GM12878 (cell line): ENCODE data around the gene CCDC187. TPM values are rescaled to one million over a fixed set of nuclear protein-coding genes. Genes with fewer than 3 reads are reported as not detected.

Experiments
- ATAC-seq: fragments of 200-7000 bp; cut with Tn5 transposase; 3 replicates; pipeline ENCODE4 v1.9.1; 2020; ENCODE audit warnings: mild to moderate bottlenecking, moderate library complexity
- BruUV-seq: library from RNA; stranded (reverse); fragments of 400-500 nt; replicated peaks from 2 replicates; lab custom pipeline; 2021; lab: Mats Ljungman, UMichigan
- CTCF ChIA-PET: fragments of 300-600 bp; sonication (Branson Sonifier 250); formaldehyde crosslinking; extraction: SDS; loops from one replicate; lab custom pipeline; 2021; ENCODE audit warnings: inconsistent platforms; lab: Yijun Ruan, JAX
- POLR2A ChIA-PET: fragments of 350-600 bp; formaldehyde crosslinking; extraction: SDS; loops from one replicate; lab custom pipeline; 2021; ENCODE audit warnings: inconsistent platforms; lab: Charles Lee
- RAD21 ChIA-PET: fragments of 300-600 bp; sonication (Branson Sonifier 250); formaldehyde crosslinking; loops from one replicate; lab custom pipeline; 2023; ENCODE audit warnings: antibody characterized with exemption; ENCODE audit not compliant: unreplicated experiment; lab: Charles Lee
- SMC1A ChIA-PET: fragments of 300-600 bp; sonication (Branson Sonifier 250); formaldehyde crosslinking; loops from one replicate; lab custom pipeline; 2023; ENCODE audit not compliant: unreplicated experiment, uncharacterized antibody; lab: Charles Lee
- DNase-seq: peaks from one replicate; pipeline ENCODE4 v3.0.0-alpha.2; 2011; ENCODE audit warnings: low read depth, low spot score
- FAIRE-seq: peaks from 3 replicates; lab custom pipeline; 2011; peaks lifted over from hg19 to GRCh38; lab: Jason Lieb, UNC
- H2AFZ ChIP-seq: 2 replicates; pipeline ENCODE4 v1.6.0; 2011; ENCODE audit warnings: low read depth, low read length, control low read depth; ENCODE audit not compliant: control insufficient read depth
- H3K27ac ChIP-seq: 2 replicates; pipeline ENCODE4 v1.5.1; 2011; ENCODE audit warnings: control low read depth; ENCODE audit not compliant: control insufficient read depth, insufficient read depth
- H3K27me3 ChIP-seq, 2 experiments: replicated peaks in 1 of 2; 2 replicates each; pipeline versions ENCODE4 v1.6.0 to v1.6.1; 2011; ENCODE audit warnings: low read length in 1 of 2; ENCODE audit not compliant: control insufficient read depth in 2 of 2, insufficient read depth in 2 of 2
- H3K36me3 ChIP-seq, 2 experiments: 2 replicates each; pipeline ENCODE4 v1.5.1; 2011; ENCODE audit warnings: low read length in 1 of 2; ENCODE audit not compliant: control insufficient read depth in 2 of 2, insufficient read depth in 2 of 2
- H3K4me1 ChIP-seq: 2 replicates; pipeline ENCODE4 v1.6.1; 2011; ENCODE audit warnings: mild to moderate bottlenecking, low read length, moderate library complexity, mixed read lengths; ENCODE audit not compliant: control insufficient read depth, insufficient read depth
- H3K4me2 ChIP-seq: 2 replicates; pipeline ENCODE4 v1.6.0; 2011; ENCODE audit warnings: control low read depth; ENCODE audit not compliant: control insufficient read depth, insufficient read depth
- H3K4me3 ChIP-seq: fragments of 200-600 bp; sonication (generic); 2 replicates; pipeline ENCODE4 v1.5.1; 2016
- H3K79me2 ChIP-seq: 2 replicates; pipeline ENCODE4 v1.6.0; 2011; ENCODE audit warnings: low read length; ENCODE audit not compliant: control insufficient read depth, insufficient read depth
- H3K9ac ChIP-seq: 2 replicates; pipeline ENCODE4 v1.8.0; 2011; ENCODE audit warnings: low read length, control low read depth, mixed read lengths; ENCODE audit not compliant: control insufficient read depth, insufficient read depth
- H3K9me3 ChIP-seq: replicated peaks from 3 replicates; pipeline ENCODE4 v1.5.1; 2011; ENCODE audit warnings: mild to moderate bottlenecking, low read length; ENCODE audit not compliant: control insufficient read depth, insufficient read depth
- H4K20me1 ChIP-seq: 2 replicates; pipeline ENCODE4 v1.6.0; 2011; ENCODE audit not compliant: control insufficient read depth, insufficient read depth
- BCLAF1 ChIP-seq: fragments of 450-650 bp; IDR thresholded peaks from 2 replicates; pipeline ENCODE4 v1.6.1; 2017; ENCODE audit warnings: antibody characterized with exemption, mild to moderate bottlenecking, moderate library complexity
- DPF2 ChIP-seq: fragments of 450-650 bp; IDR thresholded peaks from 2 replicates; pipeline ENCODE4 v1.6.1; 2017; ENCODE audit warnings: mild to moderate bottlenecking
- E4F1 ChIP-seq: fragments of 450-650 bp; IDR thresholded peaks from 2 replicates; pipeline ENCODE4 v1.6.1; 2018; ENCODE audit warnings: borderline replicate concordance, mild to moderate bottlenecking; ENCODE audit not compliant: partially characterized antibody
- HDAC2 ChIP-seq: fragments of 200-600 bp; sonication (generic); IDR thresholded peaks from 2 replicates; pipeline ENCODE4 v1.6.1; 2017
- HDAC6 ChIP-seq: fragments of 200-600 bp; sonication (generic); IDR thresholded peaks from one replicate; pipeline ENCODE4 v1.8.0; 2017; ENCODE audit warnings: antibody characterized with exemption; ENCODE audit not compliant: unreplicated experiment
- JUNB ChIP-seq: IDR thresholded peaks from 2 replicates; pipeline ENCODE4 v1.6.1; 2016; ENCODE audit warnings: antibody characterized with exemption, mild to moderate bottlenecking
- MYC ChIP-seq: IDR thresholded peaks from 2 replicates; pipeline ENCODE4 v1.6.1; 2011; ENCODE audit warnings: mild to moderate bottlenecking, low read length, moderate library complexity, inconsistent platforms; ENCODE audit not compliant: insufficient read depth, insufficient replicate concordance, insufficient read length, severe bottlenecking
- USF2 ChIP-seq: IDR thresholded peaks from 2 replicates; pipeline ENCODE4 v1.6.1; 2011; ENCODE audit warnings: low read depth, low read length, improper control_type of control experiment, borderline replicate concordance
- ZBED1 ChIP-seq: IDR thresholded peaks from 2 replicates; pipeline ENCODE4 v1.6.1; 2016; ENCODE audit warnings: borderline replicate concordance
- WGBS: methylation state at CpG from one replicate; pipeline ENCODE4 v1.1.6; 2016; ENCODE audit warnings: low lambda C conversion rate; ENCODE audit not compliant: insufficient replicate concordance, insufficient coverage; ENCODE audit errors: missing lambda C conversion rate; 5-methylcytosine and 5-hydroxymethylcytosine counted together
- in situ Hi-C: fragments of 300-500 bp; cut with MboI; formaldehyde crosslinking; loops from 9 replicates; pipeline ENCODE4 v1.14.3; 2018; ENCODE audit warnings: mixed read lengths
- intact Hi-C: fragments of 100-400 bp; cut with micrococcal nuclease; formaldehyde crosslinking; loops from one replicate; pipeline ENCODE4 v1.14.2; 2022; ENCODE audit not compliant: unreplicated experiment
- polyA plus RNA-seq, 11 experiments: library from polyadenylated mRNA; depleted of rRNA in 4 of 11; unstranded in 6 of 11; stranded (reverse) in 5 of 11; fragments of >200 nt; fragmentation: Nextera tagmentation in 4 of 11; fragmentation: Illumina TruSeq in 1 of 11; extraction: Ambion mirVana in 4 of 11; extraction: Trizol in 1 of 11; gene quantifications; 1 replicate in 1 of 11; 2 replicates in 10 of 11; pipeline versions ENCODE4 v1.2.1 to v1.2.3, GENCODE V29; 2011 to 2016; ENCODE audit warnings: inconsistent platforms in 2 of 11, missing spikeins in 2 of 11, low read depth in 1 of 11
- total RNA-seq, 4 experiments: library from RNA; depleted of rRNA in 3 of 4; stranded (reverse); fragments of >200 nt in 3 of 4; fragmentation: Illumina TruSeq in 1 of 4; extraction: Trizol in 1 of 4; gene quantifications; 2 replicates each; pipeline versions ENCODE4 v1.2.1 to v1.2.3, GENCODE V29; 2013 to 2021

Gene CCDC187
- total and polyA plus RNA-seq, 10 of the 15 experiments (the other 5 are each of a cell fraction or from before 2014, with no cell fraction given): 0.04 to 0.23 (median 0.04) TPM; not detected in 7

GRCh38 chr9:136277746-136278145 lies 26.1 kb downstream of the CCDC187 start:
- ATAC-seq (no peak), DNase-seq (no peak), FAIRE-seq (no peak)
- POLR2A ChIA-PET: no interaction called here
- intact Hi-C loops: no loop called here
- RAD21 ChIA-PET: interaction anchor here (1.6 kb wide), 1 partner anchor 107 kb away, joined by 6 read pairs; no protein-coding TSS in a partner anchor
- peaks cover 0 to 2% of the 10 kb centered on the region in 2 experiments; a peak in 2 of 4 replicates for H3K27me3 ChIP-seq
- no peaks in the 10 kb centered on the region for H3K4me1 ChIP-seq
- H3K79me2 ChIP-seq: no peaks in the 10 kb centered on the region
- TF ChIP-seq ZBED1 (no peak), BCLAF1 (no peak), HDAC6 (no peak), HDAC2 (no peak), E4F1 (no peak), USF2 (no peak), DPF2 (no peak), JUNB (no peak), MYC (no peak)
- no peak overlapping the region for H3K4me3 ChIP-seq
- BruUV-seq: no TSS peak
- H3K9ac ChIP-seq: no peak overlapping the region
- H2AFZ ChIP-seq: no peak overlapping the region
- H3K36me3 ChIP-seq: no peaks in the 10 kb centered on the region
- no peak overlapping the region for H3K4me2 ChIP-seq
- in situ Hi-C loops: no loop called here
- no peaks in the 10 kb centered on the region for H4K20me1 ChIP-seq
- 24% methylated on average over 14 of the region's 14 CpGs for WGBS
- SMC1A ChIA-PET: no interaction called here
- no peak overlapping the region for H3K27ac ChIP-seq
- H3K9me3 ChIP-seq: no peaks in the 10 kb centered on the region
- CTCF ChIA-PET: interaction anchor here (1.4 to 2.2 kb wide), 2 partner anchors 9 to 107 kb away, joined by 7 to 9 read pairs; no protein-coding TSS in a partner anchor
